K562 treated with DMSO at 1 percent for 12 hours (cell line): Measurements from ENCODE around the gene PEPD. TPM values are rescaled to one million over a fixed set of nuclear protein-coding genes. Genes with fewer than 3 reads are reported as not detected.

Experiments used
- total RNA-seq: library from RNA; unstranded; fragments of 300-600 nt; gene quantifications from 2 replicates; pipeline ENCODE4 v1.2.3, GENCODE V29; 2022; ENCODE audit not compliant: insufficient read depth

PEPD gene
- total RNA-seq: 50.0 and 58.1 TPM in 2 replicates

DNA sequence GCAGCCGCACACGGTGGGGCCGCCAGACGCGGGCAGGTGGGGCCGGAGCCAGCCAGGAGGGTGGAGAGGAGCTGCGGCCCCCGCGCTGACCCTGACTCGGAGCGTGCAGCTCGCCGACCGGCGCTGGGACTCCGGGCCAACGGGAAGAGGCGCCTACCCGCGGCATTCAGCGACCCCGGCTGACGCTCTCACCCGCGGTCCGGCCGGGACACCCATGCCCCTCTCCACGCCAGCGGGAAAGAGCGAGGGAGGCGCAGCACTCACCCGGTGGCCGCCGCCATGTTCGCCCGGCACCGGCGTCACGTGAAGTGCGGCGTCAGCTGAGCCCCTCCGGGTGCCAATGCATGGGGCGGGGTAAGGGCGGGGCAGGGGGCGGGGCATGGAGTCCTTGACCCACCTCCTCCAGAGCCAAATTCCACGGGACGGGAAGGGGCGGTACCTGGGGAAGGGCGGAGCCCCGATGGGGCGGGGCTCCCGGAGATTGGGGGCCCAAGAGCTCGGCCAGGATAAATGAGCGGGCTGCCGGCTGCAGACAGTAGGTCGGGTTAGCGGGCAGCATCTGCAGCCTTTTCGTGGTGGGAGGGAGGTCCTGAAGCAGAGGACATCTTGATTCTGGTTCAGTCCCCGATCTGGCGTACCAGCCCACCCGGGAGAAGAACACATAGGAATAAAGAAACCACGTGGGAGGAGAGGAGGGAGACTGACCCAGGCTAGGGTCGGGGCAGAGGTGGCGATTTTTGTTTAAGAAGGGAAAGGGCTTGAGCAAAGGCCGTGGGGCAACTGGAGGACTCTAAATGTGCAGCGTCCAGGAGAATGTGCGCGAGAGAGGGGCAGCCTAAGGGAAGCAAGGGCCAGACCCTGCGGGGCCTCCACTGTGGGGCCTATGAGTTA, at the start of gene PEPD:
TSS of gene PEPD (minus strand) at position 312 of the 891 bp plus-strand sequence. CDS start at position 281, 31 bp downstream.

DNA sequence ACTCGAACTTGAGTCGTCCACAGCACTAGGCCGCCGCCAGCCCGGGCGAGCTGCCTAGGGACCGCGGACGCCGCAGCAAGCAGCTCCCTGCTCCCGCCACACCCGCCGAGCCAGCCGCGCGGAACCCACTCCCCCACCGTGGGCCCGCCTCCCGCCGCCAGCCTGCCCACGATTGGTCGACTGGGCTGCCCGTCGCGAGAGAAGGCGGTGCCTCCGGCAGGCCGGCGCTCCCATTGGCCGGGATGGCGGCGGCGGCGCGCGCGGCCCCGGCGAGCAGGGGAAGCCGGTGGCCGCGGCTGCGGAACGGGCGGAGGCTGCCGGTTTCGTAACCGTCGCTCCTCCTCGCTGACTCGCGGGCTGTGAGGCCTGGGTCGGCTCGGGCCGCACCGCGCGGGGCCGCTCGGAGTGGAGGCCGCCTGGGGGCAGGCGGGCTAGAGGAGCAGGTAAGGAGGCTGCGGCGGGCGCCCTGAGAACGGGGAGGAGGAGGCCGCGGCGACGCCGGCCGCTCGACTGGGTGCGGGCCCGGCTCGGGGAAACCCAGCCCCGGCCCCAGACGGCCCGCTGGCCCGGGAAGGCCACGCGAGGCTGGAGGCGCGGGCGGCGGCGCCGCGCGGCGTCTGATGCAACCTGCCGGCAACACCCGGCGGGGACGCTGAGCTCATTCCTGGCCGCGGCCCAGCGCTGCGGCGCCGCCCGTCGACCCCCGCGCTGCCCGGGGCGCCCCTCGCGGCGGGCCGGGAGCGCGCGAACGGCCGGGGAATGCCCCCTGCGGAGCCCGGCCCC, 147.9 kb downstream of the PEPD start, which contains the start of gene CEBPG:
TSS of gene CEBPG (plus strand) at position 257 of the 783 bp plus-strand sequence. CDS start 5,531 bp downstream, outside the sequence.

Other genes with a start within 250 kb of the PEPD start
- 1.00 and 1.1 TPM in 2 replicates for gene CEBPA, start 219.3 kb downstream of the PEPD start, total RNA-seq
- gene CEBPG, start 148.1 kb downstream of the PEPD start, total RNA-seq: 27.1 and 58.6 TPM in 2 replicates
- gene CHST8, start 100.2 kb upstream of the PEPD start, total RNA-seq: not detected in 2 replicates